GM23338 (cell line): Measurements from ENCODE around the gene HERC2.

Experiments used
- CTCF ChIP-seq, 2 experiments: fragments of 200-600 bp in 1 of 2; sonication (generic) in 1 of 2; conservative IDR thresholded peaks; 2 replicates each; pipeline versions ENCODE4 v1.5.1 to v1.6.1; 2016 to 2017; ENCODE audit warnings: antibody characterized with exemption in 2 of 2, low read depth in 2 of 2, mild to moderate bottlenecking in 2 of 2, moderate library complexity in 1 of 2
- EZH2 ChIP-seq: fragments of 200-600 bp; sonication (generic); IDR thresholded peaks from one replicate; pipeline ENCODE4 v1.8.0; 2017; ENCODE audit warnings: antibody characterized with exemption, mild to moderate bottlenecking, low read depth; ENCODE audit not compliant: unreplicated experiment

- TF ChIP-seq CTCF (conservative IDR thresholded peaks at IDR 0.05; ENCODE audit: low read depth in 2 of 2) (no peak), EZH2 (no peak)
These were observed 168.4 kb downstream of the HERC2 start for GRCh38 chr15:28153492-28154119.
